ENCODE measurements around the gene NCOA7. TPM values are rescaled to one million over a fixed set of nuclear protein-coding genes. Genes with fewer than 3 reads are reported as not detected.

Gene NCOA7
- total and polyA plus RNA-seq, 9 of the 15 experiments (the other 6 are each of a cell fraction or from before 2014, with no cell fraction given): 5.8 to 14.6 (median 9.3) TPM

GRCh38 chr6:125956506-125957390, 166.0 kb downstream of the NCOA7 start, which contains the start of gene HINT3 (continued):
- TF ChIP-seq VEZF1 (CRISPR knock-in tag; IDR thresholded peaks at IDR 0.05): peak; percentile 44
- TF ChIP-seq ZNF232 (CRISPR knock-in tag; IDR thresholded peaks at IDR 0.05): peak; percentile 47; the same call in 1 of the 2 replicates
- TF ChIP-seq HCFC1 (IDR thresholded peaks at IDR 0.05; ENCODE audit: low read depth, low read length): peak; percentile 73
- peak; percentile 72 to 82 for TF ChIP-seq E2F6 (IDR thresholded peaks at IDR 0.05; ENCODE audit: borderline replicate concordance in 1 of 2, extremely low read depth in 1 of 2, insufficient read depth in 1 of 2, insufficient read length in 1 of 2, low read depth in 1 of 2, low read length in 1 of 2, poor library complexity in 1 of 2, severe bottlenecking in 1 of 2)
- TF ChIP-seq KLF16 (IDR thresholded peaks at IDR 0.05): peak; percentile 58; the same call in 1 of the 2 replicates
- TF ChIP-seq EP400 (IDR thresholded peaks at IDR 0.05): peak; percentile 93
- peak; percentile 95 for TF ChIP-seq TARDBP (IDR thresholded peaks at IDR 0.05)
- TF ChIP-seq ETV1 (tag; conservative IDR thresholded peaks at IDR 0.05; ENCODE audit: low read depth): peak; percentile 56
- TF ChIP-seq U2AF1 (optimal IDR thresholded peaks at IDR 0.05; ENCODE audit: low read depth, low read length): no peak
- TF ChIP-seq PCBP2 (IDR thresholded peaks at IDR 0.05; ENCODE audit: low read depth, low read length, poor library complexity, severe bottlenecking): no peak
- TF ChIP-seq, protein P1, sequence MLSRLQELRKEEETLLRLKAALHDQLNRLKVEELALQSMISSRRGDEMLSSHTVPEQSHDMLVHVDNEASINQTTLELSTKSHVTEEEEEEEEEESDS (CRISPR knock-in tag; IDR thresholded peaks at IDR 0.05): no peak
- no peak for TF ChIP-seq FOXO4 (CRISPR knock-in tag; IDR thresholded peaks at IDR 0.05)
- TF ChIP-seq ZNF75A (CRISPR knock-in tag; IDR thresholded peaks at IDR 0.05): no peak
- TF ChIP-seq GATAD2A (IDR thresholded peaks at IDR 0.05): no peak
- peak; percentile 81 for TF ChIP-seq ZNF12 (CRISPR knock-in tag; IDR thresholded peaks at IDR 0.05)
- TF ChIP-seq TOE1 (IDR thresholded peaks at IDR 0.05; ENCODE audit: borderline replicate concordance): peak; percentile 76
- TF ChIP-seq TOE1 (CRISPR knock-in tag; IDR thresholded peaks at IDR 0.05; ENCODE audit: borderline replicate concordance, low read depth): peak; percentile 90; the same call in 1 of the 2 replicates
- TF ChIP-seq KLF6 (CRISPR knock-in tag; IDR thresholded peaks at IDR 0.05; ENCODE audit: borderline replicate concordance): 0 out of 2 replicates have a peak, but pooled peaks have one; percentile 13
- no peak for TF ChIP-seq ZNF583 (CRISPR knock-in tag; IDR thresholded peaks at IDR 0.05)
- no peak for TF ChIP-seq ILF3 (IDR thresholded peaks at IDR 0.05; ENCODE audit: borderline replicate concordance)
- TF ChIP-seq, protein P2, sequence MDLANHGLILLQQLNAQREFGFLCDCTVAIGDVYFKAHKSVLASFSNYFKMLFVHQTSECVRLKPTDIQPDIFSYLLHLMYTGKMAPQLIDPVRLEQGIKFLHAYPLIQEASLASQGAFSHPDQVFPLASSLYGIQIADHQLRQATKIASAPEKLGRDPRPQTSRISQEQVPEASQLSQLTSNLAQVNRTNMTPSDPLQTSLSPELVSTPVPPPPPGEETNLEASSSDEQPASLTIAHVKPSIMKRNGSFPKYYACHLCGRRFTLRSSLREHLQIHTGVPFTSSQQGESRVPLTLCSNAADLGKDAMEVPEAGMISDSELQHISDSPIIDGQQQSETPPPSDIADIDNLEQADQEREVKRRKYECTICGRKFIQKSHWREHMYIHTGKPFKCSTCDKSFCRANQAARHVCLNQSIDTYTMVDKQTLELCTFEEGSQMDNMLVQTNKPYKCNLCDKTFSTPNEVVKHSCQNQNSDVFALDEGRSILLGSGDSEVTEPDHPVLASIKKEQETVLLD (IDR thresholded peaks at IDR 0.05): peak; percentile 97
